ENCODE results near the gene FBXO44.

FBXO44 gene

GRCh38 chr1:11682287-11682771 lies 27.7 kb downstream of the FBXO44 start:
- TF ChIP-seq CTCF (IDR thresholded peaks at IDR 0.05; ENCODE audit: extremely low read depth, missing control alignments): no peak
- no peak for DNase-seq (ENCODE audit: low spot score)

GRCh38 chr1:11682799-11683198 lies 28.1 kb downstream of the FBXO44 start:
- no peak for TF ChIP-seq CTCF (IDR thresholded peaks at IDR 0.05; ENCODE audit: extremely low read depth, missing control alignments)
- DNase-seq (ENCODE audit: low spot score): no peak

- no peak for DNase-seq (ENCODE audit: low spot score)
- no peak for TF ChIP-seq CTCF (IDR thresholded peaks at IDR 0.05; ENCODE audit: extremely low read depth, missing control alignments)
These were observed 29.4 kb downstream of the FBXO44 start for GRCh38 chr1:11684070-11684469.

- no peak for DNase-seq (ENCODE audit: low spot score)
- no peak for TF ChIP-seq CTCF (IDR thresholded peaks at IDR 0.05; ENCODE audit: extremely low read depth, missing control alignments)
These were observed 30.6 kb downstream of the FBXO44 start for GRCh38 chr1:11685210-11685752.

GRCh38 chr1:11688506-11688905 lies 33.8 kb downstream of the FBXO44 start:
- no peak for DNase-seq (ENCODE audit: low spot score)
- TF ChIP-seq CTCF (IDR thresholded peaks at IDR 0.05; ENCODE audit: extremely low read depth, missing control alignments): no peak

GRCh38 chr1:11690397-11691301 lies 36.0 kb downstream of the FBXO44 start:
- DNase-seq (ENCODE audit: low spot score): no peak
- TF ChIP-seq CTCF (IDR thresholded peaks at IDR 0.05; ENCODE audit: extremely low read depth, missing control alignments): no peak

GRCh38 chr1:11691302-11691914 lies 36.7 kb downstream of the FBXO44 start, which contains the start of gene DRAXIN:
TSS of gene DRAXIN (plus strand) at chr1:11691710. CDS start at chr1:11706259, 14,549 bp downstream.
- no peak for TF ChIP-seq CTCF (IDR thresholded peaks at IDR 0.05; ENCODE audit: extremely low read depth, missing control alignments)
- DNase-seq (ENCODE audit: low spot score): no peak

Data from GM20000 (cell line).